Measurements from ENCODE around the gene CTAGE9. TPM values are rescaled to one million over a fixed set of nuclear protein-coding genes. Genes with fewer than 3 reads are reported as not detected.

CTAGE9 gene
- total RNA-seq, 2 donors from 2014 or later: not detected

- Histone ChIP-seq H3K36me3 (no peaks in the 10 kb centered on the region), H3K4me1 (replicated peaks) (no peaks in the 10 kb centered on the region), H3K27ac (no peak overlapping the region), H3K27me3 (replicated peaks; ENCODE audit: insufficient read depth) (no peaks in the 10 kb centered on the region), H3K9me3 (no peaks in the 10 kb centered on the region), H3K4me3 (no peak overlapping the region)
- no peak for DNase-seq (ENCODE audit: low spot score)
- WGBS: 92% methylated on average over 5 of the region's 5 CpGs
- intact Hi-C loops (cut with DNase I): no loop called here
- TF ChIP-seq POLR2A (IDR thresholded peaks at IDR 0.05): no peak
Measured at GRCh38 chr6:131745476-131745875, 34.7 kb upstream of the CTAGE9 start.

- H3K4me3 ChIP-seq: no peak overlapping the region
- H3K4me1 ChIP-seq (replicated peaks): no peaks in the 10 kb centered on the region
- H3K9me3 ChIP-seq: no peaks in the 10 kb centered on the region
- 48% methylated on average over 6 of the region's 6 CpGs for WGBS
- TF ChIP-seq POLR2AphosphoS5 (IDR thresholded peaks at IDR 0.05): no peak
- TF ChIP-seq POLR2A (IDR thresholded peaks at IDR 0.05): no peak
- no peak for TF ChIP-seq CTCF (IDR thresholded peaks at IDR 0.05)
- no peaks in the 10 kb centered on the region for H3K36me3 ChIP-seq
- intact Hi-C loops (cut with DNase I): no loop called here
- no peak overlapping the region for H3K27ac ChIP-seq
- DNase-seq (ENCODE audit: low spot score): no peak
- no peaks in the 10 kb centered on the region for H3K27me3 ChIP-seq (replicated peaks; ENCODE audit: insufficient read depth)
Measured at GRCh38 chr6:131744432-131745287, 33.8 kb upstream of the CTAGE9 start.

GRCh38 chr6:131741688-131742393 is 31.0 kb upstream of the CTAGE9 start:
- 71% methylated on average over 3 of the region's 3 CpGs for WGBS
- no peak for DNase-seq (ENCODE audit: low spot score)
- Histone ChIP-seq H3K27ac (no peak overlapping the region), H3K36me3 (no peaks in the 10 kb centered on the region), H3K4me3 (no peak overlapping the region), H3K4me1 (replicated peaks) (no peaks in the 10 kb centered on the region), H3K27me3 (replicated peaks; ENCODE audit: insufficient read depth) (no peaks in the 10 kb centered on the region), H3K9me3 (no peaks in the 10 kb centered on the region)
- TF ChIP-seq POLR2AphosphoS5 (IDR thresholded peaks at IDR 0.05) (no peak), POLR2A (IDR thresholded peaks at IDR 0.05) (no peak), CTCF (IDR thresholded peaks at IDR 0.05) (no peak)
- intact Hi-C loops (cut with DNase I): no loop called here

- 81% methylated on average over 4 of the region's 4 CpGs for WGBS
- intact Hi-C loops (cut with DNase I): no loop called here
- no peaks in the 10 kb centered on the region for H3K4me1 ChIP-seq (replicated peaks)
- H3K27ac ChIP-seq: no peak overlapping the region
- no peak for DNase-seq (ENCODE audit: low spot score)
- H3K4me3 ChIP-seq: no peak overlapping the region
- no peaks in the 10 kb centered on the region for H3K9me3 ChIP-seq
- H3K27me3 ChIP-seq (replicated peaks; ENCODE audit: insufficient read depth): no peaks in the 10 kb centered on the region
- no peaks in the 10 kb centered on the region for H3K36me3 ChIP-seq
- TF ChIP-seq CTCF (IDR thresholded peaks at IDR 0.05) (no peak), POLR2AphosphoS5 (IDR thresholded peaks at IDR 0.05) (no peak), POLR2A (IDR thresholded peaks at IDR 0.05) (no peak)
Measured at GRCh38 chr6:131740161-131740560, 29.3 kb upstream of the CTAGE9 start.

GRCh38 chr6:131739136-131739535 is 28.3 kb upstream of the CTAGE9 start:
- Histone ChIP-seq H3K4me3 (no peak overlapping the region), H3K4me1 (replicated peaks) (no peaks in the 10 kb centered on the region), H3K27me3 (replicated peaks; ENCODE audit: insufficient read depth) (no peaks in the 10 kb centered on the region), H3K27ac (no peak overlapping the region), H3K36me3 (no peaks in the 10 kb centered on the region), H3K9me3 (no peaks in the 10 kb centered on the region)
- TF ChIP-seq CTCF (IDR thresholded peaks at IDR 0.05) (no peak), POLR2AphosphoS5 (IDR thresholded peaks at IDR 0.05) (no peak), POLR2A (IDR thresholded peaks at IDR 0.05) (no peak)
- no peak for DNase-seq (ENCODE audit: low spot score)
- intact Hi-C loops (cut with DNase I): no loop called here
- 80% methylated on average over 5 of the region's 5 CpGs for WGBS
